Activated naive CD8-positive, alpha-beta T cell treated with anti-CD3 and anti-CD28 coated beads, Interleukin-2, amount 10 ng/mL, durations not matched to agents 7 days and 5 days (primary cell): ENCODE results near the gene AFAP1L1. TPM values are rescaled to one million over a fixed set of nuclear protein-coding genes. Genes with fewer than 3 reads are reported as not detected.

Source experiments
- ATAC-seq: fragments of 150-1000 bp; cut with Tn5 transposase; one replicate; pipeline ENCODE4 v1.10.0; 2021; ENCODE audit warnings: low read depth, moderate library complexity
- POLR2A ChIA-PET: fragments of 350-600 bp; sonication (Branson Sonifier 250); formaldehyde crosslinking; loops from one replicate; lab custom pipeline; 2021; ENCODE audit warnings: antibody characterized with exemption; lab: Charles Lee
- DNase-seq: peaks from one replicate; pipeline ENCODE4 v3.0.0; 2021
- H3K27ac Mint-ChIP-seq: one replicate; pipeline ENCODE4 v1.8.0; 2022; ENCODE audit warnings: mild to moderate bottlenecking, mixed read lengths
- H3K27me3 Mint-ChIP-seq: one replicate; pipeline ENCODE4 v1.8.0; 2022; ENCODE audit warnings: mild to moderate bottlenecking, moderate library complexity, mixed read lengths
- H3K36me3 Mint-ChIP-seq: one replicate; pipeline ENCODE4 v1.8.0; 2021; ENCODE audit warnings: mild to moderate bottlenecking, mixed read lengths
- H3K4me1 Mint-ChIP-seq: one replicate; pipeline ENCODE4 v1.8.0; 2021; ENCODE audit warnings: mixed read lengths
- H3K4me3 Mint-ChIP-seq: one replicate; pipeline ENCODE4 v1.8.0; 2022; ENCODE audit warnings: mild to moderate bottlenecking, moderate library complexity, mixed read lengths
- H3K9me3 Mint-ChIP-seq: one replicate; pipeline ENCODE4 v1.8.0; 2021; ENCODE audit warnings: mixed read lengths
- total RNA-seq, 2 experiments: library from RNA; stranded (reverse); gene quantifications; one replicate each; pipeline ENCODE4 v1.2.3, GENCODE V29; 2021

AFAP1L1 gene
- total RNA-seq, result under 1 TPM; 0.09 to 0.17 TPM

DNA sequence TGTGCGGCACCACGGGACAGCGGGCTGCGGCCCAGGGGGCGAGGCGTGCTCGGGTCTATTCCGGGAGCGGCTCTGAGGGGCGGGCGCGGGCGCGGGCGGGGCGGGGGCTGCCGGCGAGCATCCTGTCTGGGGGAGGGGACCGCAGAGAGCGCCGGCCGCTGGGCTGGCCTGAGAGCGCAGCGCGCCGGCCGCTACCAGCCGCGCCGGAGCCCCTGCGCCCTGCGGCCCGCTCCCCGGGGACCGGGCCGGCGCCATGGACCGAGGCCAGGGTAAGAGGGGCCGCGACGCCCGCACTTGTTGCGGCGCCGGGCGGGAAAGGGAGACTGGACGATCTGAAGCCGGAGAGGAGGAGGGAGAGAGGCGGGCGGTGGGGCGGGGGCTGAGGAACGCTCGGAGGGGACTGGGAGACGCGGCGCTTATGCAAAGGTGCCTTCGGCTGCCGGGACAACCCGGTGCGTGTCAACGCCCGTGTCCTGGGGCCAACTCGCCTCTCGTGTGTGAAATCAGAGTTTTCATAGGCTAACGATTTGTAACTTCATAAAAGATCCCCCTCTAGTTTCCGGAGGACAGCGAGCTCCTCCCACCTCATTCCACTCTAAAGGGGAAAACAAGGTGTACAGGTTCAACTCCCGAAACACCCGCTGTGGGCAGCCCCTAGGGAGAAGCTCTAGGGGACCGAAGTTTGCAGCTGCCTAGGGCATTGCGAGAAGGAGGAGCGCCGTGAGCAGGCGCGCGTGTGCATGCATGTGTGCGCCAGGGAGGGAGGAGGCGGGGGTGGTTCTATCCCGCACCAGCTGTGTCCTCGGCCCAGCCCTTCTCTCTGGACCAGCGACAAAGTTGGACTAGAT is at the start of gene AFAP1L1:
TSS of gene AFAP1L1 (plus strand) at position 144 of the 848 bp plus-strand sequence. CDS start at position 254, 110 bp downstream.
- peaks cover 6% of the 10 kb centered on the region for H3K4me1 Mint-ChIP-seq
- peak within 1 kb of the TSS; percentile 89 for H3K4me3 Mint-ChIP-seq
- peaks cover 65% of the 10 kb centered on the region for H3K27me3 Mint-ChIP-seq
- H3K27ac Mint-ChIP-seq, result no peak within 1 kb of the TSS
- POLR2A ChIA-PET, result no interaction called here
- DNase-seq (peak; percentile 43), ATAC-seq (peak; percentile 57)
- H3K9me3 Mint-ChIP-seq, result no peaks in the 10 kb centered on the region
- H3K36me3 Mint-ChIP-seq, result no peaks in the 10 kb centered on the region

DNA sequence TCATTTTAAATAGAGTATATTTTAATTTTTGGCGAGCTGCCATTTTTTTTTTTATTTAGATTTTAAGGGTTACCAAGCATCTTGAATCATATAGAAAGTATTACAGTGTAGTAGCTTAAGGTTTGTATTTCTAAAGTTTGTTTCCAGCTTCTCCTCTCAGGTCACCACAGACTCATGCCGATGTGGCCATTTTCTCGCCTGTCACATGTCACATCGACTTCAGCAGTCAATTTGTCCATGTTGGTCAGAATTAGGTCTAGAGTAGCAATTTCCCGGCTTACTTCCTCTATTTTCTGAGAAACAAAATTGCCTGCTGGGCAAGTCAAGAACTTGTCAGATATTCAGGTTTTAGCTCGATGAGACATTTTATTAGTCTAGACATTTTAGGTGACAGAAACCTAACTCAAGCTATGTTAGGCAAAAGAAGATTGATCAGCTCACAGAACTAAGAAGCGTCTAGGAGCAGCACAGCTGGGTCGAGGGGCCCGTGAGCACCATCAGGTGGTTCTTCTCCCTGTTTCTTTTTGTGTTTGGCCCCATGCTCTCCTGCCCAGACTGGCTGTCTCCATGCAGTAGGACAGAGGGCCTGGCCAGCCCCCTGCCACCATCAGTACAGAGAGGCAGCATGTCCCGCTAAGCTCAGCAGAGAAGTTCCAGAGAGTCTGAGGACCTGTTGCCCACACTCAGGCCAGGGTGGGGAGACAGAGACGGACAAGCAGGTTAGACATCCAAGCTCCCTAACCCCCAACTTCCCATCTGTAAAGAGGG is 48.4 kb upstream of the AFAP1L1 start:
- DNase-seq (no peak), ATAC-seq (no peak)
- H3K4me1 Mint-ChIP-seq, result no peaks in the 10 kb centered on the region
- no peaks in the 10 kb centered on the region for H3K9me3 Mint-ChIP-seq
- no peaks in the 10 kb centered on the region for H3K36me3 Mint-ChIP-seq
- no peak overlapping the region for H3K4me3 Mint-ChIP-seq
- no peak overlapping the region for H3K27ac Mint-ChIP-seq
- peaks cover 10% of the 10 kb centered on the region for H3K27me3 Mint-ChIP-seq
- POLR2A ChIA-PET, result no interaction called here

DNA sequence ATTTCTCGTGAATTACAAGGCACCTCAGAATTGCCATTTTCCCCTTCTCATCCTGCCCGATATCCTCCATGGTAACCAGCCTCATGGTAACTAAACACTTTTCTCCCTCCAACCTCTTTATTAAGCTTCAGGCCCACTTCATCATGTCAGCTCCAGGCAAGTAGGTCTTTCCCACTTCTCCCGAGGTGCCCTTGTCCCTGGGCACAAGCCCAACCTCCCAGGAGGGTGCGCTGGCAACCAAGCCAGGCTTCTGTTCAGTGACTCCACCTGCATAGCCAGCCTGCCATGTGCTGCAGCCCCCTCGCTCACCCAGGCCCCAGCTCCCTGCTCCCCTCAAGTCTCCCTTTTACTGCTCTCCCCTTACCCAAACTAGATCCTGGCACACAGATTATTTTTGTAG is 47.4 kb upstream of the AFAP1L1 start:
- Mint-ChIP-seq H3K9me3 (no peaks in the 10 kb centered on the region), H3K36me3 (no peaks in the 10 kb centered on the region), H3K4me1 (peaks cover 3% of the 10 kb centered on the region), H3K4me3 (no peak overlapping the region), H3K27me3 (peaks cover 10% of the 10 kb centered on the region), H3K27ac (no peak overlapping the region)
- ATAC-seq (no peak), DNase-seq (no peak)
- POLR2A ChIA-PET, result no interaction called here

DNA sequence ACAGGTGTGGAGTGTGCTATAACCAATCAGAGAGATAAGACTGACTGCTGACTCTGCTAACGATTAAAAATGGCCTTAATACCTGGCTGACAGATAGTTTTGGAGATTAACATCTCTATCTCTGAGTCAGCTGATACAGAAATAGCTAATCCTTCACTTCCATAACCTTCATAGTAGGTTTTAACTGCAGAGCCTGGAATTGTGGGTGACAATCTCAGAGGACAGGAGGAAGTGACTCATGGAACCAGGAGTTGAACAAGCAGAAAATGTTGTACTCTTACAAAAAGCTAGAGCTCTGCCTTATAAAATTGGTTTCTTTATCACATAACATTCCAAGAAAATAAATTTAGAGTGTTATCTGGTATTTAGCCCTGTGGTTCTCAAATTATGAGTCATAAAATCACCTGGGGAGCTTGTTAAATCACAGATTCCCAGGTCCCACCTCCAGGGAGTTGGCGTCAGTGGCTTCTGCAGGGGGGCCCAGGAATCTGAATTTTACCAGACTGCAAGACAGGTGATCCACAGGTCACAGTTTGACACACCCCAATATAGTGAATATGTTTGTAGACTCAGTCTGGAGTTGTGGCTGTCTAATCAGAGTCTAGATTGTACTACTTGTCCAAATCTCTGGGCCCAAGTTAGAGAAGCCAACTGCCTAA is 44.4 kb upstream of the AFAP1L1 start:
- DNase-seq (no peak), ATAC-seq (no peak)
- Mint-ChIP-seq H3K36me3 (no peaks in the 10 kb centered on the region), H3K27me3 (peaks cover 10% of the 10 kb centered on the region), H3K4me3 (no peak overlapping the region), H3K4me1 (peaks cover 3% of the 10 kb centered on the region), H3K9me3 (no peaks in the 10 kb centered on the region), H3K27ac (no peak overlapping the region)
- POLR2A ChIA-PET, result interaction anchor here (1.2 kb wide), 1 partner anchor 13 kb away, joined by 3 read pairs; no protein-coding TSS in a partner anchor

DNA sequence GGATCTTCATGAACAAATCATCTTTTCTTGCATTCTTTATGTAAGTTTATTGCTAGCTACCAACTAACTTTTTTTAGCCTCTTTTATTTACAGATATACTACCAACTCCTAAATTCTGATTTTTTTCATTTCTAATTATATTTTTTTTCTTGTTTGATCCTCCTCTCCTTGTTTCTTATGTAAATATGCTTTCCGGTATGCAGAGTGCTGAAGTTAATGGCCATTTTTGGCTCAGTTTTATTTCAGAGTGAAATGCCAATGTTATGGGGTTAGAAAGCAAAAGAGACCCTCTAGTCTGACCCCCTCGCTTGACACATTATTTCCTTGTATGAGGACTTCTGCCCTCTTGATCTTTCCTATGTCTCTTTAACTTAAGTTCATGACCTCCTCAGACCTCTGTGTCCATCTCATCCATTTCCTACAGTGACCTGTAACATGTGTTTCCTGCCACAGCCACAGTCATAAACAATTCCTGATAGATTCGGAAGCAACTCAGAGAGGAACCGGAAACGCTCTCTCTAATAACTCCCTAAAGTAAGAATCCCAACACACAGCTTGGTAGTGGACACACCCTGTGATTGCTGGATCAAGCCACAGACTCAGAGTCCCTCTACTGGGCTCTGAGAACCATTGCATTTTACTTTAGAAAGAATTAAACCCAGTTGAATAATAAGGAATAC is 42.9 kb upstream of the AFAP1L1 start:
- ATAC-seq, result no peak
- Mint-ChIP-seq H3K9me3 (no peaks in the 10 kb centered on the region), H3K4me1 (peaks cover 3% of the 10 kb centered on the region), H3K4me3 (no peak overlapping the region), H3K27ac (no peak overlapping the region), H3K36me3 (no peaks in the 10 kb centered on the region), H3K27me3 (peaks cover 7% of the 10 kb centered on the region)
- DNase-seq, result no peak
- POLR2A ChIA-PET, result no interaction called here

DNA sequence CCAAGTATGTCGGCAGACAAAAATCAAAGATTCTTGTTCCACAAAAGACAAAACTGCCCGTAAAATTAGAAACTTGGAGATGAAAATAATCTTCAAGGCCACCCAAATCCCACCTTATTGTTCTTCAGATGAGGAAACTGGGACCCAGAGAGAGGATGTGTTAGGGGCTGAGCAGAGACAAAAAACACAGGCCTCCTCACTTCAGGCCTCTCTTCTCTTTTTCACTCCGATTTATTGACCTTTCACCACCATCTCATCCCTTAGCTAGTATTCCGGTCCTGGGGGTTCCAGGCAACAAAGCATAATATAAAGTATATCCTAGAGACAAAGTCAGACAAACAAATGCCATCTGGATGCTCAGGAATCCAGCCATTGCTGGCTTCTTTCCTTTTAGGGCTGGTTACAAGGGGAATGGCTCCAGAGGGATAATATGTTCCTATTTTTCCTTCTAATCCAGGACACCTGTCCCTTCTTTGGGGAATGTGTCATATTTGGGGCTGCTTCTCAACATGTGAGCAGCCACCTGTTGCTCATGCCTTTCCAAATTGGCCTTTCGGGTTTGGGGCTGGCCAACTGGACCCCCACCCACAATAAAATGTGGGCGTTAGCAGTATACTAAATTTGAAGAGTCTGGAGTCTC is 42.2 kb upstream of the AFAP1L1 start:
- Mint-ChIP-seq H3K27ac (no peak overlapping the region), H3K9me3 (no peaks in the 10 kb centered on the region), H3K4me3 (no peak overlapping the region), H3K4me1 (peaks cover 3% of the 10 kb centered on the region), H3K27me3 (peaks cover 4% of the 10 kb centered on the region), H3K36me3 (no peaks in the 10 kb centered on the region)
- DNase-seq (no peak), ATAC-seq (no peak)
- POLR2A ChIA-PET, result no interaction called here

DNA sequence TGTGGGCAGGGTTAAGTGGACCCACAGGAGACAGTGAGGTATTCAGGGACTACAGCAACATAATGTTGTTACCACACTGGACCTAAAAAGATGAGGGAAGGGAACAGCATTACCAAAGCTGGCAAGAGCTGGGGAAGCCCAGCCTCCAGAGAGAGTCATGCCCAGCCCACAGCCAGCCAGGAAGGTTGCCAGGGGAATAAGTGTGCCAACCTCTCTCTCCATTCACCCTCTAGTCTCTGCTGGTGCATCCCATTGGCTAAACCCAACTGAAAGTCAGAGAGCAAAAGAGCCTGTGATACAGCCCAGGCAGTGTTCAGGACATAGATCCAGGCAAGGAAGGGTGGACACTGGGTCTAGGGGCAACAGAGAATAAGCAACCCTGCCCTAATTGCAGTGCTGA is 35.8 kb upstream of the AFAP1L1 start:
- no peak overlapping the region for H3K27ac Mint-ChIP-seq
- POLR2A ChIA-PET, result no interaction called here
- peaks cover 8% of the 10 kb centered on the region for H3K27me3 Mint-ChIP-seq
- H3K4me3 Mint-ChIP-seq, result no peak overlapping the region
- no peak for ATAC-seq
- H3K4me1 Mint-ChIP-seq, result peaks cover 13% of the 10 kb centered on the region
- DNase-seq, result no peak
- H3K9me3 Mint-ChIP-seq, result no peaks in the 10 kb centered on the region
- no peaks in the 10 kb centered on the region for H3K36me3 Mint-ChIP-seq

DNA sequence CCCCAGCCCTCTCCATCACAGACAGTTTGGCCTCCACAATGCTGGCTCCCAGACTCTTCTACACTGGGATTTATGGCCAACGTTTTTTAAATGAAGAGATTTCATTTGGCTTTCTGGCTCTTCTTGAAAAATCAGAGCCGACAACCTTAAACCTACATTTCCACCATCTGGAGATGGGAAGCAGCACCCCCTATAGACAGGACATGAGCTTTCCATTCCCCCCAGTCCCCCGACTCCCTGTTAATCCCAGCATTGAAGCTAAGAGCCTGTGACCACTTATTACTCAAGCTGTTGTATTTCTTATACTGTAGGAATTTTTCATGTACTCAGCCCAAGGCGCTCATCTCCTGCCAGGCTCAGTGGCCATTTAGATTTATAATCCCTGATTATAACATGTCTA is 34.0 kb upstream of the AFAP1L1 start:
- ATAC-seq, result no peak

DNA sequence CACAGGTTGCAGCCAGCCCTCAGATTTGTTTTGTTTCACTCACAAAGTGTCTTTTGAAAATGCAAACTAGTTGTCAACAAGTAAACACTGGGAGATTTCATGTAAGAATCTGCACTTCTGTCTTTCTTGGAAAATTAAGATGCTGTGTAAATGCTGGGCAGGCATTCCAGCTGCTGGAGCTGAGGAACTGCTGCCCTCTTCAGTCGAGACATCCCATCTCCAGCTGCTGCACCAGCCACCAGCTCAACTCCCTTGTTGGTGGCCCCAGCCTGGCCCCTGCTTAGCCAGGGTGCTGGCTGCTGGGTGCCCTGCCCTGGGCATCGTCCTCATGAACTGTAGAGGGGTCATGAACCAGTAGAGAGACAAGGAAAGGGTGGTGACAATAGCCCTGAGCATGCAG is 33.1 kb upstream of the AFAP1L1 start:
- DNase-seq (no peak), ATAC-seq (no peak)
- POLR2A ChIA-PET, result no interaction called here
- Mint-ChIP-seq H3K27ac (no peak overlapping the region), H3K27me3 (peaks cover 7% of the 10 kb centered on the region), H3K36me3 (no peaks in the 10 kb centered on the region), H3K9me3 (no peaks in the 10 kb centered on the region), H3K4me3 (no peak overlapping the region), H3K4me1 (peaks cover 16% of the 10 kb centered on the region)

More for the DNA sequence above, 34.0 kb upstream of the AFAP1L1 start:
- H3K36me3 Mint-ChIP-seq, result no peaks in the 10 kb centered on the region
- no peak overlapping the region for H3K27ac Mint-ChIP-seq
- no peaks in the 10 kb centered on the region for H3K9me3 Mint-ChIP-seq
- peaks cover 16% of the 10 kb centered on the region for H3K4me1 Mint-ChIP-seq
- no peak for DNase-seq
- POLR2A ChIA-PET, result no interaction called here
- H3K27me3 Mint-ChIP-seq, result peaks cover 10% of the 10 kb centered on the region
- H3K4me3 Mint-ChIP-seq, result no peak overlapping the region

DNA sequence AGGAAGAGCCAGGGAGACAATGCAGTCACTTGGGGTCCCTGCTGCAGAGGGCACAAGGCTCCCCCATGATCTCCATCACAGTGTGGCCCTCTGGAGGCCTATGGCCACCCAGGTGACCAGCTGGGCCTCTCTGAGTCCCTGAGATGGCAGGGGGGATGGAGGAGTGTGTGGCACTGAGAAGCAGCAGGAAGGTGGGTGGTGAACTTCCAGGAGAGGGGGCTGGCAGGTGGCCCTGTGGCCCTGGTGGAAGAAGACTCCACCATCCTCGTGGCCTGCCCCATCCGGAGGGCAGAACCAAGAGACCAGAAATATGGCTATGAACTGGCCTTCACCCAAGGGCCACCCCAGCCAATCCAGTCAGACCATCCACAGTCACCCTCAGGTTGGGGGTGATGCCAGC is 31.7 kb upstream of the AFAP1L1 start:
- POLR2A ChIA-PET, result interaction anchor here (0.6 to 1.5 kb wide), 4 partner anchors 13 to 106 kb away, joined by 3 to 4 read pairs (median 4); partner anchors contain the start of gene GRPEL2
- peak; percentile 28 for ATAC-seq
- Mint-ChIP-seq H3K36me3 (no peaks in the 10 kb centered on the region), H3K4me1 (peaks cover 17% of the 10 kb centered on the region), H3K4me3 (peak overlapping the region; percentile 43), H3K9me3 (no peaks in the 10 kb centered on the region), H3K27me3 (peaks cover 7% of the 10 kb centered on the region), H3K27ac (peak overlapping the region; percentile 71)
- peak; percentile 38 for DNase-seq

DNA sequence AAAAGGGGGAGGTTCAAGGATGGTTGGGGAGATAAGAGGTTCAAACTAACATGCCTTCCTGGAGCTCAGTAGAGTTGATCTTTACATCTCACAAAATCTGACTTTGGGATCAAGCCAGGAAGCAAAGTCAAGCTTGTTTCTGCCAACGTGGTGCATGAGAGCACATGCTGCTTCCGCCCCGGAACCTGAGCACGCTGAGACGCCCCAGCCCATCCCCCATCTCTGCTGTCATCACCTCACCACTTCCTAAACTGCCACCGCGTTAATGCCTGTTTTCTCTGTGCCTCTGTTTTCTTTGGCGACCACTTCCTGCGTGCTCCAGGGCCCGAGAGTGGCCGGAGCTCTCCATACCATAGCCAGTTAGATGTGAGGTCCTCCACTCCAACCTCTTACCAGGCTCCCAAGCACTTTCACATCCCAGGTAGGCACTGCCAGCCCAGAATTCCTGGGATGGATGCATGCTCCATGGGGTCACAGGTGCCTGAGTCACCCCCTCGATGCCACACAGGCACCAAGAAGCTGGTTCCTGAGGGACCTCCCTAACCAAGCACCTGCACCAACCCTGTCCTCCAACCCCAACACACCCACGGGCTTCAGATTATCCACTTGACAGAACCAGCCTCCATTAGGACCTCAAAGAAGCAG is 31.2 kb upstream of the AFAP1L1 start:
- no peaks in the 10 kb centered on the region for H3K36me3 Mint-ChIP-seq
- H3K27me3 Mint-ChIP-seq, result peaks cover 7% of the 10 kb centered on the region
- POLR2A ChIA-PET, result interaction anchor here (0.6 to 1.5 kb wide), 4 partner anchors 14 to 105 kb away, joined by 3 to 4 read pairs (median 4); partner anchors contain the start of gene GRPEL2
- peak overlapping the region; percentile 43 for H3K4me3 Mint-ChIP-seq
- peak; percentile 94 for ATAC-seq
- peak overlapping the region; percentile 71 for H3K27ac Mint-ChIP-seq
- no peaks in the 10 kb centered on the region for H3K9me3 Mint-ChIP-seq
- peak; percentile 78 for DNase-seq
- H3K4me1 Mint-ChIP-seq, result peaks cover 20% of the 10 kb centered on the region

DNA sequence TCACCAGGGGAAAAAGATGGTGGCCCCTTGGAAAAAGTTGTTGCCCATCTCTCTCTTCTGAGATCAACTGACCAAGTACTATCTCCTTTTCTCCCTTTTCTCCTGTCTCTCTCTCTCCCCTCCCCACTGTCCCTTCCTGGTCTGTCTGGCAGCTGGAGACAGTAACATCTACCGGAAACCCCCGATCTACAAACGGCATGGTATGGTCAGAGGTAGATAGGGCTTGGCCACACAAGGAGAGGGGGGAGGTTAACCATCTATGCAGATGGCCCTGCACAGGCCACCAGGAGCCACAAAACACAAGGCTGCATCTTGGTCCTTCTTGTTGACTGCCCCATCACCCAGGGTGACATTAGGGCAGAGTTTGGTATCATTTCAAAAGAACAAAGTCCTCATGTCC is 29.3 kb upstream of the AFAP1L1 start:
- no peaks in the 10 kb centered on the region for H3K36me3 Mint-ChIP-seq
- ATAC-seq (no peak), DNase-seq (no peak)
- H3K4me1 Mint-ChIP-seq, result peaks cover 22% of the 10 kb centered on the region
- no peaks in the 10 kb centered on the region for H3K9me3 Mint-ChIP-seq
- H3K27ac Mint-ChIP-seq, result peak overlapping the region; percentile 60
- POLR2A ChIA-PET, result no interaction called here
- H3K4me3 Mint-ChIP-seq, result no peak overlapping the region
- peaks cover 12% of the 10 kb centered on the region for H3K27me3 Mint-ChIP-seq
